Ovary (tissue), 9 donors: ENCODE results near the gene TIFAB. TPM values are rescaled to one million over a fixed set of nuclear protein-coding genes. Genes with fewer than 3 reads are reported as not detected.

Source experiments
- DNase-seq, 5 donors: peaks; one replicate each; pipeline ENCODE4 v3.0.0-alpha.2; 2019 to 2020
- H3K27ac ChIP-seq, 2 donors: fragments of 200-600 bp; one replicate each; pipeline versions ENCODE4 v1.5.1 to v1.8.0; 2019 to 2022
- H3K27me3 ChIP-seq: fragments of 200-600 bp; one replicate; pipeline ENCODE4 v1.8.0; 2022
- H3K36me3 ChIP-seq: fragments of 200-600 bp; sonication (generic); one replicate; pipeline ENCODE4 v1.5.1; 2019
- H3K4me1 ChIP-seq: one replicate; pipeline ENCODE4 v1.8.1; 2013; ENCODE audit warnings: mild to moderate bottlenecking, moderate library complexity; ENCODE audit not compliant: insufficient read depth
- H3K4me3 ChIP-seq: fragments of 200-600 bp; sonication (generic); one replicate; pipeline ENCODE4 v1.5.1; 2017
- H3K9me3 ChIP-seq, 2 donors: fragments of 200-600 bp in 1 of 2; sonication (generic) in 1 of 2; one replicate each; pipeline versions ENCODE4 v1.5.1 to v1.8.1; 2013 to 2019; ENCODE audit warnings: mild to moderate bottlenecking in 1 of 2, moderate library complexity in 1 of 2
- CTCF ChIP-seq, 3 donors: fragments of 450-650 bp in 2 of 3; fragments of 200-600 bp in 1 of 3; IDR thresholded peaks; one replicate each; pipeline versions ENCODE4 v1.5.1 to v1.8.0; 2016 to 2022; ENCODE audit warnings: antibody characterized with exemption in 3 of 3, mild to moderate bottlenecking in 1 of 3
- EP300 ChIP-seq: sonication (generic); formaldehyde crosslinking; IDR thresholded peaks from one replicate; pipeline ENCODE4 v1.6.1; 2017; ENCODE audit warnings: antibody characterized with exemption
- POLR2A ChIP-seq: fragments of 450-650 bp; IDR thresholded peaks from one replicate; pipeline ENCODE4 v1.6.1; 2017; ENCODE audit warnings: antibody characterized with exemption, mild to moderate bottlenecking, moderate library complexity
- WGBS, 3 donors: extraction: QIAGEN DNeasy Blood & Tissue Kit in 1 of 3; methylation state at CpG; one replicate each; pipeline versions ENCODE4 v1.1.5 to v1.1.7; 2013 to 2017; 5-methylcytosine and 5-hydroxymethylcytosine counted together
- intact Hi-C, 4 donors: fragments of 100-400 bp; cut with DNase I; formaldehyde crosslinking; loops; one replicate each; pipeline versions ENCODE4 v1.11.0 to v1.15.1; 2022 to 2023
- polyA plus RNA-seq, 2 donors: library from polyadenylated mRNA; stranded (reverse); fragments of 200-250 nt in 1 of 2; fragments of 350-450 nt in 1 of 2; fragmentation: Illumina TruSeq in 1 of 2; extraction: RNeasy Lipid Tissue Mini Kit (QIAGEN cat#74804) in 1 of 2; gene quantifications; one replicate each; pipeline ENCODE4 v1.2.3, GENCODE V29; 2013 to 2014
- total RNA-seq, 7 donors: library from RNA; depleted of rRNA in 2 of 7; stranded (reverse); fragments of >200 nt in 2 of 7; fragmentation: NEBNext Ultra II Directional in 3 of 7; extraction: Animal tissue kit (Norgen Biotek cat#: 25700) in 3 of 7; gene quantifications; one replicate each; pipeline versions ENCODE4 v1.1.0 to v1.2.4, GENCODE V29; 2016 to 2023
- donor health status: DM: no; HTN: no; CAD: no; lungs with moderate emphysema.
- donor health status: DM: no; HTN: no; CAD: no.
- donor health status: Bipolar disorder and iron deficiency.
- donor health status: DM: yes; HTN: yes; CAD: no.
- donor health status: DM: no; HTN: no; CAD: no.
- donor health status: DM: yes; HTN: yes; CAD: no.

The TIFAB gene
- total and polyA plus RNA-seq, 9 donors, result 0.05 to 0.33 (median 0.08) TPM; not detected in 6

GRCh38 chr5:135441919-135442318 lies 10.2 kb downstream of the TIFAB start:
- H3K9me3 ChIP-seq, result no peaks in the 10 kb centered on the region
- intact Hi-C loops, result no loop called here
- H3K4me1 ChIP-seq, result no peaks in the 10 kb centered on the region
- no peak overlapping the region for H3K27ac ChIP-seq
- no peak for DNase-seq
- TF ChIP-seq CTCF (IDR thresholded peaks at IDR 0.05) (no peak), EP300 (no peak), POLR2A (no peak)
- WGBS, 3 donors, result 84 to 88% (median 88%) methylated on average over 4 of the region's 4 CpGs
- H3K4me3 ChIP-seq, result no peak overlapping the region
- H3K27me3 ChIP-seq, result no peaks in the 10 kb centered on the region
- no peaks in the 10 kb centered on the region for H3K36me3 ChIP-seq

GRCh38 chr5:135441350-135441831 lies 10.8 kb downstream of the TIFAB start:
- WGBS, 3 donors, result 20 to 29% (median 25%) methylated on average over 11 of the region's 11 CpGs
- Histone ChIP-seq H3K4me3 (no peak overlapping the region), H3K9me3 (no peaks in the 10 kb centered on the region), H3K4me1 (no peaks in the 10 kb centered on the region), H3K36me3 (no peaks in the 10 kb centered on the region), H3K27ac (no peak overlapping the region), H3K27me3 (no peaks in the 10 kb centered on the region)
- no peak for TF ChIP-seq EP300
- TF ChIP-seq POLR2A, result no peak
- no peak for TF ChIP-seq CTCF (IDR thresholded peaks at IDR 0.05)
- intact Hi-C loops, result no loop called here
- DNase-seq, result no peak

- no peak for DNase-seq
- H3K9me3 ChIP-seq, result no peaks in the 10 kb centered on the region
- no peak overlapping the region for H3K4me3 ChIP-seq
- H3K36me3 ChIP-seq, result no peaks in the 10 kb centered on the region
- no peaks in the 10 kb centered on the region for H3K4me1 ChIP-seq
- WGBS, 3 donors, result 36 to 44% (median 38%) methylated on average over 6 of the region's 6 CpGs
- no peaks in the 10 kb centered on the region for H3K27me3 ChIP-seq
- intact Hi-C loops, result no loop called here
- TF ChIP-seq EP300, result no peak
- no peak overlapping the region for H3K27ac ChIP-seq
Observed at GRCh38 chr5:135440916-135441315, 11.2 kb downstream of the TIFAB start.

- no peaks in the 10 kb centered on the region for H3K27me3 ChIP-seq
- no peaks in the 10 kb centered on the region for H3K36me3 ChIP-seq
- no peak overlapping the region for H3K27ac ChIP-seq
- no peak for TF ChIP-seq CTCF (IDR thresholded peaks at IDR 0.05)
- no peak for TF ChIP-seq EP300
- TF ChIP-seq POLR2A, result no peak
- H3K9me3 ChIP-seq, result no peaks in the 10 kb centered on the region
- WGBS, 3 donors, result 72 to 77% (median 76%) methylated on average over 11 of the region's 11 CpGs
- no peak for DNase-seq
- no peak overlapping the region for H3K4me3 ChIP-seq
- H3K4me1 ChIP-seq, result no peaks in the 10 kb centered on the region
- intact Hi-C loops, result no loop called here
Observed at GRCh38 chr5:135439231-135440205, 12.6 kb downstream of the TIFAB start.
